Activated CD8-positive, alpha-beta memory T cell treated with anti-CD3 and anti-CD28 coated beads for 4 hours (primary cell): Measurements from ENCODE around the gene TMED7.
"Not testable (repeated sequence)": the region's sequence is repeated elsewhere in the genome, so short reads cannot be mapped to it uniquely, and the experiment has no call there.

Experiments
- DNase-seq, 2 donors: peaks; one replicate each; pipeline ENCODE4 v3.0.0-alpha.2; 2020; ENCODE audit warnings: low read depth in 2 of 2

The TMED7 gene

GRCh38 chr5:115625579-115626444, at the start of gene TMED7:
TSS of gene TMED7 (minus strand) at chr5:115626036. CDS start at chr5:115625792, 244 bp downstream.
- peak; percentile 100 for DNase-seq

DNA sequence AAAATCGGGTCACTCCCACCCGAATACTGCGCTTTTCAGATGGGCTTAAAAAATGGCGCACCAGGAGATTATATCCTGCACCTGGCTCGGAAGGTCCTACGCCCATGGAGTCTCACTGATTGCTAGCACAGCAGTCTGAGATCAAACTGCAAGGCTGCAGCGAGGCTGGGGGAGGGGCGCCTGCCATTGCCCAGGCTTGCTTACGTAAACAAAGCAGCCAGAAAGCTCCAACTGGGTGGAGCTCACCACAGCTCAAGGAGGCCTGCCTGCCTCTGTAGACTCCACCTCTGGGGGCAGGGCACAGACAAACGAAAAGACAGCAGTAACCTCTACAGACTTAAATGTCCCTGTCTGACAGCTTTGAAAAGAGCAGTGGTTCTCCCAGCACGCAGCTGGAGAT, 48.9 kb upstream of the TMED7 start:
- DNase-seq, result not testable (repeated sequence)

GRCh38 chr5:115673596-115673995, 47.8 kb upstream of the TMED7 start:
- DNase-seq, result no peak

- no peak for DNase-seq
These were observed 46.1 kb upstream of the TMED7 start for GRCh38 chr5:115671939-115672338.

- no peak for DNase-seq
These were observed 40.2 kb upstream of the TMED7 start for GRCh38 chr5:115666023-115666422.

DNA sequence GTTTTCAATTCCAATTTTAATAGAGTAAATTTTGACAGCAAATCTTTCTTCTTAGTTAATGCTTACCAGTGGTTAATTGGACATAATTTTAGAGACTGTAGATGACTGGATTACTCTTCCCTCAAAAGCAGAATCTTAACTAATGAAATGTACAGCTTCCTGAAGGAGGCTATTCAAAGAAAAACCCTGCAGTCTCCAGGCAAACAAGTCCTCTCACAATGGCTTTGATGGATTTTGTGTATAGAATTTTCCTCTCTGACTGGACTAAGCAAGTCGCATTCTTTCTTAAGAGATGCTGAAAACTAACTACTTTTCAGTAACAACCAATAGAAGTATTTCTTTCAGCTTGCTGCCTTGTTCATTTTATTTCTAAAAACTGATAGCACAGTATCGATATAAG, 35.7 kb upstream of the TMED7 start:
- DNase-seq, result no peak

DNA sequence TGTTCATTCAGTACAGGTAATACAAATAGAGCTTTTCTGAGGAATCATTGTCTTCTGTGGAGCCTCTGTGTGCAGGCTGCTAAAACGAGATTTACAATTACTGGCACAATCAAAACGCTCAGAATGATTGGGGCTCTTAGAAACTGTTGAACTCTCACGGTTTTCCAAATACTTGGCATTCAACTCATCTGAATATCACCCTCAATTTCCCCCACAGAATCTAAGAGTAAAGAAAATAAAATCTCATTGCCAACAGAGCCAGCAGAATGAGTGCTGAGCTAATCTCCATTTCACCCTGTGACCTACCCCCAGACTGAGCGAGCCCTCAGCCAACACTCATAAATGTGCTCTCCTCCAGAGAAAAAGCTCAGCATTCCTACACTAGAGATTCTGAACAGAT, 35.3 kb upstream of the TMED7 start:
- no peak for DNase-seq

DNA sequence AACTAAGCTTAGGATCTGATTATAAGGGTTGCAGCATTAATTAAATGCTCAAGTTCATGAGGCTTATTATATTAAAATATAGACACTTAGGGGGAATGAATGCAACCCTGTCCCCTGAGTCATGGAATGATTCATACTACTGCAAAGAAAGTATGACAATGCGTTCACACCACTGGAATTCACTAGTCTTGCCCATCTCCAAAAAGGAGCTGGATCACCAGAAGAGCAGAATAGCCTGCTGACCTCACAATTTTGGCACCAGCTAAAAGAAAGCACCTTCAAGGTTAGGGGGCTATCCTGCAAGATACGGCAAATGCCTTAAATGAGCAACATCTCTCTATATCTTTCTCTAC, 32.0 kb upstream of the TMED7 start:
- DNase-seq, result no peak

- DNase-seq, result no peak
These were observed 31.5 kb upstream of the TMED7 start for GRCh38 chr5:115657125-115657880.

- no peak for DNase-seq
These were observed 30.6 kb upstream of the TMED7 start for GRCh38 chr5:115656404-115656803.

DNA sequence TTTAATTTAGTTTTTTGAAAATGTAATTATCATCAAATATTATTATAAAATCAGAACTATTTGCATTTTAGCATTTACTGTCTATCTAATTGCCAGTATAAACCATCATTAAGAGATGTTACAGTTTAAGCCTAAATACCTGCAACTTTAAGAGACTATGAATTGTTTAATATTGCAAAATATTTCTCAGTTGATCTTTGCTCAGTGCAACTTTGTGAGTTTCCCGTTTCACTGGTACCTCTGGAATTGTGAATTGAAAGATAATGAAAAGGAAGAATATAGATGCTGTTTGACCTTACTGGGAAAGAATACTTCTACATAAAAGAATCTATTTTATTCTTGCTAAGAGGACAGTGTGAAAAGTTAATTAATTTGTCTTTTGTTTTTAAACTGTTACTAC, 30.2 kb upstream of the TMED7 start:
- no peak for DNase-seq

GRCh38 chr5:115649541-115649940, 23.7 kb upstream of the TMED7 start:
- no peak for DNase-seq

- DNase-seq, result no peak
These were observed 22.2 kb upstream of the TMED7 start for GRCh38 chr5:115648056-115648455.

- DNase-seq, result not testable (repeated sequence)
These were observed 19.6 kb upstream of the TMED7 start for GRCh38 chr5:115645386-115645785.

- no peak for DNase-seq
These were observed 18.2 kb upstream of the TMED7 start for GRCh38 chr5:115644046-115644445.

- no peak for DNase-seq
These were observed 16.1 kb upstream of the TMED7 start for GRCh38 chr5:115641948-115642347.

GRCh38 chr5:115640274-115640673, 14.4 kb upstream of the TMED7 start:
- DNase-seq, result no peak

GRCh38 chr5:115639377-115639776, 13.5 kb upstream of the TMED7 start:
- no peak for DNase-seq

DNA sequence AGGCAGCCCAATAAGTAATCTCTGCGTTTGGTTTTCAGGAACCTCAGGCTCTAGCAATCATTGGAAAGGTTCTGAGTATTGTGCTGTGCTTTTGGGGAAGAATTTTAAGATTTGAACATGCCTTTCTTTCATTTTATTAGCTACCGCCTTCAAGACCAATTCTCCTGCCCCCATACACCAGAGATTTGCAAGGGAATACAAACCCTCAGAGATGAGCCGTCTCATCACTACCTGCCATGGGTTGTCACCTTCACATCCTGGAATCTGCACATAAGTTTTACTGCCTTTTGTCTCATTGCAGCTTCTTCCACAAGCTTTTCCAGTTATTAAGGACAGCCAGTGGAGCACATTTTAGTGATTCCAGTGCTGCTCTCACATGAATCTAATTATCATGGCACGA, 11.7 kb upstream of the TMED7 start:
- no peak for DNase-seq

- no peak for DNase-seq
These were observed 10.2 kb upstream of the TMED7 start for GRCh38 chr5:115636008-115636407.

DNA sequence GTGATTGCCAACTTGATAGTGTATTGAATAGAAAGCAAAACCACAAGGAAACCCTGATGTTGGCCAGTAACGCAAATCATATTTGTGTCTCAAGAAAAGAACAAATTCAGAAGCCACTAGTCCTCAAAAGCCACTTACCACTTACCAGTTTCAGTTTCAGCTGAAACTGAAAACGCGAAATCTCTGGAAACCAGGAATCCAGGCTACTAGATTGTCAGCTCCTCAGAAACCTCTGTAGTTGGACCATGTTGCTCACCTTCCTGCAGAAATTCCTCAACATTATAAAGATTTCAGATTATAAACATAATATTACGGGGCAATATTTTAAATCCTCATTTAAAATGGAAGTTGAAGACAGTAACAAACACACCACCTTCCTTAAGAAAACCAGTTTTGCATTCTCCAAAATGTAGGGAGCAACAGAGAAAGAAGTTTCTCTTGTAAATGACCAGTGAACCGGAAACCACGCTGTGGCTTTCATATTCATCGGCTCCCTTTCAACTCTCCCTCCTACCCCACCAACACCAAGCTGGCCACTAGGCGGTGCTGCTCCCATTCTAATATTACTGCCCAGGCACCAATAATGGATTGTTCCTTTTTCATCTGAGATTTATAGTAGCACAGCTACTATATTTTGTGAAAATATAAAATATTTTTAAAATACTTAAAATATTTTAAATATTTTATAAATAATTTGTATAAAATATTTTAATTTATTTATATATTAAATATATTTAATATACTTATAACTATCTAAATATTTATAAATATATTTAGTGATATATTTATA, 8.7 kb upstream of the TMED7 start:
- DNase-seq, result peak; percentile 63 to 66

- DNase-seq, result no peak
These were observed 4.1 kb upstream of the TMED7 start for GRCh38 chr5:115629903-115630302.
